HUES64 (cell line): Measurements from ENCODE around the gene CTXN1.

Source experiments
- H3K27ac ChIP-seq: 2 replicates; pipeline ENCODE4 v1.7.0; 2013; ENCODE audit warnings: low read depth, low read length, inconsistent platforms
- H3K27me3 ChIP-seq: 2 replicates; pipeline ENCODE4 v1.6.1; 2013; ENCODE audit warnings: mild to moderate bottlenecking, low read length; ENCODE audit not compliant: insufficient read depth
- H3K36me3 ChIP-seq: 2 replicates; pipeline ENCODE4 v1.6.1; 2013; ENCODE audit warnings: mild to moderate bottlenecking, low read length; ENCODE audit not compliant: insufficient read depth
- H3K4me1 ChIP-seq: 2 replicates; pipeline ENCODE4 v1.6.1; 2013; ENCODE audit warnings: mild to moderate bottlenecking, low read length, moderate library complexity; ENCODE audit not compliant: insufficient read depth
- H3K4me3 ChIP-seq: 2 replicates; pipeline ENCODE4 v1.5.1; 2013; ENCODE audit warnings: mild to moderate bottlenecking, low read length, moderate library complexity
- H3K9ac ChIP-seq: 2 replicates; pipeline ENCODE4 v1.6.1; 2013; ENCODE audit warnings: mild to moderate bottlenecking, low read depth, low read length
- H3K9me3 ChIP-seq: 2 replicates; pipeline ENCODE4 v1.6.1; 2013; ENCODE audit warnings: low read depth, low read length; ENCODE audit not compliant: insufficient read depth
- WGBS: fragments of 150-250, 120-280 bp; methylation state at CpG from one replicate; pipeline ENCODE4 v1.1.7; 2013; ENCODE audit warnings: missing lambda C conversion rate; 5-methylcytosine and 5-hydroxymethylcytosine counted together

The CTXN1 gene

GRCh38 chr19:7917267-7918061, 8.5 kb downstream of the CTXN1 start:
- Histone ChIP-seq H3K27ac (no peak overlapping the region), H3K36me3 (peaks cover 9% of the 10 kb centered on the region; the same call in 1 of the 2 replicates), H3K9ac (no peak overlapping the region), H3K9me3 (no peaks in the 10 kb centered on the region), H3K4me3 (peak overlapping the region; percentile 56), H3K4me1 (peaks cover 5% of the 10 kb centered on the region; the same call in 1 of the 2 replicates), H3K27me3 (peaks cover 49% of the 10 kb centered on the region)
- 2% methylated on average over 71 of the region's 71 CpGs for WGBS

- H3K9ac ChIP-seq = no peak overlapping the region
- H3K9me3 ChIP-seq = no peaks in the 10 kb centered on the region
- H3K4me3 ChIP-seq = peak overlapping the region; percentile 56
- no peak overlapping the region for H3K27ac ChIP-seq
- peaks cover 49% of the 10 kb centered on the region for H3K27me3 ChIP-seq
- H3K36me3 ChIP-seq = peaks cover 9% of the 10 kb centered on the region
- peaks cover 5% of the 10 kb centered on the region; the same call in 1 of the 2 replicates for H3K4me1 ChIP-seq
- WGBS = 5% methylated on average over 12 of the region's 12 CpGs
Observed at GRCh38 chr19:7916955-7917266, 9.0 kb downstream of the CTXN1 start.

GRCh38 chr19:7916103-7916954, 9.6 kb downstream of the CTXN1 start:
- peaks cover 5% of the 10 kb centered on the region; the same call in 1 of the 2 replicates for H3K4me1 ChIP-seq
- peaks cover 49% of the 10 kb centered on the region for H3K27me3 ChIP-seq
- H3K4me3 ChIP-seq = peak overlapping the region; percentile 56
- 1% methylated on average over 104 of the region's 104 CpGs for WGBS
- peaks cover 14% of the 10 kb centered on the region for H3K36me3 ChIP-seq
- H3K9me3 ChIP-seq = no peaks in the 10 kb centered on the region
- no peak overlapping the region for H3K27ac ChIP-seq
- H3K9ac ChIP-seq = peak overlapping the region; percentile 44; the same call in 1 of the 2 replicates

- 66% methylated on average over 24 of the region's 24 CpGs for WGBS
- Histone ChIP-seq H3K9ac (no peak overlapping the region), H3K36me3 (peaks cover 21% of the 10 kb centered on the region), H3K27me3 (peaks cover 49% of the 10 kb centered on the region), H3K27ac (no peak overlapping the region), H3K9me3 (no peaks in the 10 kb centered on the region), H3K4me1 (peaks cover 5% of the 10 kb centered on the region; the same call in 1 of the 2 replicates), H3K4me3 (peak overlapping the region; percentile 56)
Observed at GRCh38 chr19:7915250-7916102, 10.5 kb downstream of the CTXN1 start.

GRCh38 chr19:7914598-7915045, 11.3 kb downstream of the CTXN1 start, which contains the start of gene TGFBR3L:
TSS of gene TGFBR3L (plus strand) at chr19:7914830.
- no peak within 1 kb of the TSS for H3K27ac ChIP-seq
- H3K27me3 ChIP-seq = peaks cover 49% of the 10 kb centered on the region
- H3K9ac ChIP-seq = no peak within 1 kb of the TSS
- H3K4me1 ChIP-seq = peaks cover 2% of the 10 kb centered on the region; the same call in 1 of the 2 replicates
- H3K4me3 ChIP-seq = peak within 1 kb of the TSS; percentile 56; the same call in 1 of the 2 replicates
- peaks cover 29% of the 10 kb centered on the region for H3K36me3 ChIP-seq
- H3K9me3 ChIP-seq = no peaks in the 10 kb centered on the region
- WGBS = 89% methylated on average over 12 of the region's 12 CpGs

- H3K36me3 ChIP-seq = peaks cover 29% of the 10 kb centered on the region
- 76% methylated on average over 10 of the region's 12 CpGs for WGBS
- peaks cover 48% of the 10 kb centered on the region for H3K27me3 ChIP-seq
- no peaks in the 10 kb centered on the region for H3K9me3 ChIP-seq
- H3K27ac ChIP-seq = no peak overlapping the region
- H3K9ac ChIP-seq = no peak overlapping the region
- no peaks in the 10 kb centered on the region; the same call in 1 of the 2 replicates for H3K4me1 ChIP-seq
- no peak overlapping the region for H3K4me3 ChIP-seq
Observed at GRCh38 chr19:7914099-7914498, 11.8 kb downstream of the CTXN1 start.

GRCh38 chr19:7913652-7914051, 12.3 kb downstream of the CTXN1 start:
- H3K36me3 ChIP-seq = peaks cover 29% of the 10 kb centered on the region
- H3K27me3 ChIP-seq = peaks cover 44% of the 10 kb centered on the region
- H3K4me3 ChIP-seq = no peak overlapping the region
- 94% methylated on average over 10 of the region's 10 CpGs for WGBS
- H3K9me3 ChIP-seq = no peaks in the 10 kb centered on the region
- no peak overlapping the region for H3K27ac ChIP-seq
- H3K4me1 ChIP-seq = no peaks in the 10 kb centered on the region; the same call in 1 of the 2 replicates
- H3K9ac ChIP-seq = no peak overlapping the region

GRCh38 chr19:7912697-7913564, 13.0 kb downstream of the CTXN1 start:
- Histone ChIP-seq H3K4me3 (no peak overlapping the region), H3K9me3 (no peaks in the 10 kb centered on the region), H3K27me3 (peaks cover 36% of the 10 kb centered on the region), H3K36me3 (peaks cover 29% of the 10 kb centered on the region), H3K9ac (no peak overlapping the region), H3K27ac (no peak overlapping the region), H3K4me1 (no peaks in the 10 kb centered on the region)
- WGBS = 95% methylated on average over 39 of the region's 39 CpGs

GRCh38 chr19:7912144-7912696, 13.7 kb downstream of the CTXN1 start:
- no peaks in the 10 kb centered on the region for H3K4me1 ChIP-seq
- H3K9me3 ChIP-seq = no peaks in the 10 kb centered on the region
- H3K36me3 ChIP-seq = peaks cover 29% of the 10 kb centered on the region
- no peak overlapping the region for H3K27ac ChIP-seq
- WGBS = 93% methylated on average over 31 of the region's 31 CpGs
- H3K4me3 ChIP-seq = no peak overlapping the region
- H3K9ac ChIP-seq = no peak overlapping the region
- H3K27me3 ChIP-seq = peaks cover 29% of the 10 kb centered on the region
